NCI-H1436 (cell line): ENCODE results near the gene ADAMTS2.

Experiments used
- DNase-seq: peaks from one replicate; lab custom pipeline; 2025; lab: John Stamatoyannopoulos, UW

ADAMTS2 gene

GRCh38 chr5:179345433-179346321, at the start of gene ADAMTS2:
TSS of gene ADAMTS2 (minus strand) at chr5:179345461. CDS start at chr5:179345328, 133 bp downstream.
- no peak for DNase-seq

- DNase-seq: no peak
Observed at GRCh38 chr5:179393078-179393477, 47.8 kb upstream of the ADAMTS2 start.

GRCh38 chr5:179387151-179388110, 42.2 kb upstream of the ADAMTS2 start:
- DNase-seq: no peak

- no peak for DNase-seq
Observed at GRCh38 chr5:179385914-179386313, 40.7 kb upstream of the ADAMTS2 start.

GRCh38 chr5:179382486-179382885, 37.2 kb upstream of the ADAMTS2 start:
- no peak for DNase-seq

GRCh38 chr5:179381691-179382090, 36.4 kb upstream of the ADAMTS2 start:
- no peak for DNase-seq

- no peak for DNase-seq
Observed at GRCh38 chr5:179380211-179381035, 35.2 kb upstream of the ADAMTS2 start.

- DNase-seq: no peak
Observed at GRCh38 chr5:179379321-179379890, 34.1 kb upstream of the ADAMTS2 start.

- no peak for DNase-seq
Observed at GRCh38 chr5:179378441-179379271, 33.4 kb upstream of the ADAMTS2 start.

- DNase-seq: no peak
Observed at GRCh38 chr5:179378116-179378440, 32.8 kb upstream of the ADAMTS2 start.

- no peak for DNase-seq
Observed at GRCh38 chr5:179377421-179378115, 32.3 kb upstream of the ADAMTS2 start.

- no peak for DNase-seq
Observed at GRCh38 chr5:179376701-179377420, 31.6 kb upstream of the ADAMTS2 start.

GRCh38 chr5:179375831-179376365, 30.6 kb upstream of the ADAMTS2 start:
- no peak for DNase-seq

- DNase-seq: no peak
Observed at GRCh38 chr5:179375236-179375685, 30.0 kb upstream of the ADAMTS2 start.

GRCh38 chr5:179374506-179375235, 29.4 kb upstream of the ADAMTS2 start:
- no peak for DNase-seq

GRCh38 chr5:179373961-179374505, 28.8 kb upstream of the ADAMTS2 start:
- DNase-seq: no peak

GRCh38 chr5:179373101-179373934, 28.1 kb upstream of the ADAMTS2 start:
- DNase-seq: no peak
